HG03342 (cell line): Measurements from ENCODE around the gene OVCH1.
"Not testable (repeated sequence)": the region's sequence is repeated elsewhere in the genome, so short reads cannot be mapped to it uniquely, and the experiment has no call there.

Experiments
- ATAC-seq: cut with Tn5 transposase; IDR thresholded peaks from one replicate; pipeline ENCODE4 v1.9.1; 2021; ENCODE audit warnings: mild to moderate bottlenecking, moderate library complexity; ENCODE audit not compliant: unreplicated experiment

OVCH1 gene

GRCh38 chr12:29505122-29505521 lies 7.6 kb upstream of the OVCH1 start:
- no peak for ATAC-seq

- no peak for ATAC-seq
These were observed 5.8 kb upstream of the OVCH1 start for GRCh38 chr12:29503283-29503682.

GRCh38 chr12:29499235-29499634 lies 1.7 kb upstream of the OVCH1 start:
- ATAC-seq = no peak

GRCh38 chr12:29492891-29493290 lies 4.6 kb downstream of the OVCH1 start:
- no peak for ATAC-seq

- no peak for ATAC-seq
These were observed 10.5 kb downstream of the OVCH1 start for GRCh38 chr12:29486972-29487371.

- ATAC-seq = no peak
These were observed 34.3 kb downstream of the OVCH1 start for GRCh38 chr12:29463198-29463597.

GRCh38 chr12:29460082-29460481 lies 37.4 kb downstream of the OVCH1 start:
- ATAC-seq = no peak

GRCh38 chr12:29455087-29455486 lies 42.4 kb downstream of the OVCH1 start:
- no peak for ATAC-seq

GRCh38 chr12:29451888-29452287 lies 45.6 kb downstream of the OVCH1 start:
- ATAC-seq = no peak

GRCh38 chr12:29448157-29448556 lies 49.3 kb downstream of the OVCH1 start:
- ATAC-seq = no peak

- ATAC-seq = no peak
These were observed 50.1 kb downstream of the OVCH1 start for GRCh38 chr12:29447285-29447975.

- ATAC-seq = no peak
These were observed 58.0 kb downstream of the OVCH1 start for GRCh38 chr12:29439506-29439905.

GRCh38 chr12:29438752-29439408 lies 58.6 kb downstream of the OVCH1 start:
- ATAC-seq = no peak

- ATAC-seq = no peak
These were observed 59.9 kb downstream of the OVCH1 start for GRCh38 chr12:29437575-29437974.

GRCh38 chr12:29436815-29437214 lies 60.7 kb downstream of the OVCH1 start:
- ATAC-seq = not testable (repeated sequence)

- no peak for ATAC-seq
These were observed 66.0 kb downstream of the OVCH1 start for GRCh38 chr12:29431513-29431912.

- no peak for ATAC-seq
These were observed 66.8 kb downstream of the OVCH1 start for GRCh38 chr12:29430716-29431044.

- no peak for ATAC-seq
These were observed 67.3 kb downstream of the OVCH1 start for GRCh38 chr12:29429999-29430715.

GRCh38 chr12:29428633-29429032 lies 68.9 kb downstream of the OVCH1 start:
- peak; percentile 50 for ATAC-seq

- ATAC-seq = peak; percentile 98
These were observed 69.5 kb downstream of the OVCH1 start for GRCh38 chr12:29427964-29428363.

- no peak for ATAC-seq
These were observed 71.0 kb downstream of the OVCH1 start for GRCh38 chr12:29426498-29426897.

- no peak for ATAC-seq
These were observed 71.8 kb downstream of the OVCH1 start for GRCh38 chr12:29425722-29426121.
